HG03095 (cell line): ENCODE data around the gene ARRDC2.
"Not testable (repeated sequence)": the region's sequence is repeated elsewhere in the genome, so short reads cannot be mapped to it uniquely, and the experiment has no call there.

Source experiments
- ATAC-seq: cut with Tn5 transposase; IDR thresholded peaks from one replicate; pipeline ENCODE4 v1.9.1; 2021; ENCODE audit warnings: moderate library complexity; ENCODE audit not compliant: unreplicated experiment

Gene ARRDC2

GRCh38 chr19:17989425-17990094 is 18.4 kb upstream of the ARRDC2 start:
- ATAC-seq = no peak

- ATAC-seq = no peak
Measured at GRCh38 chr19:17993076-17993813, 14.7 kb upstream of the ARRDC2 start.

GRCh38 chr19:17996826-17997316 is 11.1 kb upstream of the ARRDC2 start:
- ATAC-seq = no peak

- ATAC-seq = no peak
Measured at GRCh38 chr19:17997969-17998826, 9.8 kb upstream of the ARRDC2 start.

- no peak for ATAC-seq
Measured at GRCh38 chr19:17998827-17999150, 9.2 kb upstream of the ARRDC2 start.

- ATAC-seq = no peak
Measured at GRCh38 chr19:17999684-18000479, 8.1 kb upstream of the ARRDC2 start.

GRCh38 chr19:18000480-18000914 is 7.5 kb upstream of the ARRDC2 start:
- ATAC-seq = no peak

GRCh38 chr19:18000915-18001776 is 6.8 kb upstream of the ARRDC2 start:
- no peak for ATAC-seq

GRCh38 chr19:18001777-18002345 is 6.1 kb upstream of the ARRDC2 start:
- ATAC-seq = no peak

GRCh38 chr19:18002347-18002850 is 5.6 kb upstream of the ARRDC2 start:
- no peak for ATAC-seq

- not testable (repeated sequence) for ATAC-seq
Measured at GRCh38 chr19:18005750-18006149, 2.2 kb upstream of the ARRDC2 start.

- ATAC-seq = no peak
Measured at GRCh38 chr19:18007044-18007916, 690 bp upstream of the ARRDC2 start.

GRCh38 chr19:18008814-18009213 is 844 bp downstream of the ARRDC2 start:
- no peak for ATAC-seq

GRCh38 chr19:18009412-18010066 is 1.6 kb downstream of the ARRDC2 start:
- ATAC-seq = no peak

- no peak for ATAC-seq
Measured at GRCh38 chr19:18010149-18010548, 2.2 kb downstream of the ARRDC2 start.

GRCh38 chr19:18013210-18014111 is 5.5 kb downstream of the ARRDC2 start:
- ATAC-seq = no peak

GRCh38 chr19:18014197-18014596 is 6.2 kb downstream of the ARRDC2 start:
- no peak for ATAC-seq
